Body of pancreas (tissue), 4 donors: ENCODE data around the gene BPGM. TPM values are rescaled to one million over a fixed set of nuclear protein-coding genes. Genes with fewer than 3 reads are reported as not detected.
"Not testable (repeated sequence)": the region's sequence is repeated elsewhere in the genome, so short reads cannot be mapped to it uniquely, and the experiment has no call there.

Experiments
- ATAC-seq: fragments of 150-250 bp; one replicate; pipeline ENCODE4 v1.9.1; 2016
- DNase-seq, 4 donors: peaks; one replicate each; pipeline ENCODE4 v3.0.0-alpha.2; 2019
- H3K27ac ChIP-seq, 4 donors: fragments of 200-600 bp; sonication (generic); 1 replicate in 3 of 4; 2 replicates in 1 of 4; pipeline versions ENCODE4 v1.5.1 to v1.6.1; 2016 to 2019; ENCODE audit warnings: mild to moderate bottlenecking in 1 of 4, mixed read lengths in 1 of 4, moderate library complexity in 1 of 4
- H3K27me3 ChIP-seq, 2 donors: fragments of 200-600 bp; sonication (generic); one replicate each; pipeline ENCODE4 v1.6.0; 2016; ENCODE audit warnings: mild to moderate bottlenecking in 1 of 2
- H3K36me3 ChIP-seq, 2 donors: fragments of 200-600 bp; sonication (generic); replicated peaks in 1 of 2; 2 replicates each; pipeline ENCODE4 v1.5.1; 2016; ENCODE audit warnings: low read depth in 2 of 2; ENCODE audit not compliant: insufficient read depth in 1 of 2
- H3K4me1 ChIP-seq: fragments of 200-600 bp; sonication (generic); one replicate; pipeline ENCODE4 v1.6.0; 2016
- H3K4me3 ChIP-seq, 2 donors: fragments of 200-600 bp; sonication (generic); 1 replicate in 1 of 2; 2 replicates in 1 of 2; pipeline ENCODE4 v1.5.1; 2016 to 2019
- H3K9me3 ChIP-seq, 3 donors: fragments of 200-600 bp; sonication (generic); 1 replicate in 2 of 3; 2 replicates in 1 of 3; pipeline ENCODE4 v1.5.1; 2016
- POLR2A ChIP-seq, 3 donors: fragments of 450-650 bp; IDR thresholded peaks; one replicate each; pipeline ENCODE4 v1.6.1; 2016; ENCODE audit warnings: antibody characterized with exemption in 3 of 3, mild to moderate bottlenecking in 2 of 3
- WGBS, 2 donors: methylation state at CpG; one replicate each; pipeline ENCODE4 v1.1.5; 2017; 5-methylcytosine and 5-hydroxymethylcytosine counted together
- intact Hi-C: fragments of 100-400 bp; cut with DNase I; formaldehyde crosslinking; loops from one replicate; pipeline ENCODE4 v1.15.1; 2023
- total RNA-seq, 2 donors: library from RNA; depleted of rRNA; stranded (reverse); fragments of >200 nt; gene quantifications; one replicate each; pipeline ENCODE4 v1.1.0, GENCODE V29; 2016
- TF ChIP-seq, protein P1 (sequence below), 7 experiments: fragments of 450-650 bp in 4 of 7; fragments of 200-600 bp in 3 of 7; sonication (generic) in 3 of 7; IDR thresholded peaks; one replicate each; pipeline ENCODE4 v1.5.1; 2016 to 2019; ENCODE audit warnings: antibody characterized with exemption in 7 of 7

Gene BPGM
- total RNA-seq, 2 donors from 2014 or later, result 2.6 to 7.8 TPM

DNA sequence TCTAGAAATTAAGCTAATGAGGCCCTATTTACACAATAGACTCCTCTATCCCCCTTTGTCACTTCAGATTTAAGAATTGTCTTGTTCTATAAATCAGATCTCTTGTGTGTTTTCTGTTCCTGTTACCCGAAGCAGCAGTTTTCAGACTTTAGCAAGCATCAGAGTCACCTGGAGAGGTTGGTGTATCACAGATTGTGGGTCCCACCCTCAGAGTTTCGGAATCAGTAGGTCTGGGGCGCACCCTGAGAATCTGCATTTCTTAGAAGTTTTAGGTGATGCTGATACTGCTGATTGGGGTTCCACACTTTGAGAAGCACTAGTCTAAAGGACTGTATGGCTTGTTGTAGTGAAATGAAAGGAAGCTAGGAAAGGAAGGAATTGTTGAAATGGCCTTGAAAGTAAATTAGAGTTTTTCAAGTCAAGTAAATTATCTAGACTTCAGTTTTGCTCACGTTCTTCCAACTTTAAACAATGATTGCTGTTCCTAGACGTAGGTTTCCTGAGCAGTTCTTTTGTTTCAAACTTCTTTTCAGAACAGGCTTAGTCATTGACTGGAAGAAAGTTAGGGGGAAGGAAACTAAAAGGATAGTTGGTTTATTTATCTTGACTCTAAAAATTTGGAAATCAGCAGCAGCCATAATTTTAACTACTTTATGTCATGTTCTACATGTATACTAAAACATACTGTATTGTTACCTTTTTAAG, 15.7 kb downstream of the BPGM start:
- no peak overlapping the region for H3K4me3 ChIP-seq
- intact Hi-C loops, result no loop called here
- H3K27me3 ChIP-seq, result no peaks in the 10 kb centered on the region
- no peak for DNase-seq
- H3K4me1 ChIP-seq, result no peaks in the 10 kb centered on the region
- no peaks in the 10 kb centered on the region for H3K9me3 ChIP-seq
- TF ChIP-seq POLR2A (IDR thresholded peaks at IDR 0.05), result no peak
- TF ChIP-seq, protein P1, sequence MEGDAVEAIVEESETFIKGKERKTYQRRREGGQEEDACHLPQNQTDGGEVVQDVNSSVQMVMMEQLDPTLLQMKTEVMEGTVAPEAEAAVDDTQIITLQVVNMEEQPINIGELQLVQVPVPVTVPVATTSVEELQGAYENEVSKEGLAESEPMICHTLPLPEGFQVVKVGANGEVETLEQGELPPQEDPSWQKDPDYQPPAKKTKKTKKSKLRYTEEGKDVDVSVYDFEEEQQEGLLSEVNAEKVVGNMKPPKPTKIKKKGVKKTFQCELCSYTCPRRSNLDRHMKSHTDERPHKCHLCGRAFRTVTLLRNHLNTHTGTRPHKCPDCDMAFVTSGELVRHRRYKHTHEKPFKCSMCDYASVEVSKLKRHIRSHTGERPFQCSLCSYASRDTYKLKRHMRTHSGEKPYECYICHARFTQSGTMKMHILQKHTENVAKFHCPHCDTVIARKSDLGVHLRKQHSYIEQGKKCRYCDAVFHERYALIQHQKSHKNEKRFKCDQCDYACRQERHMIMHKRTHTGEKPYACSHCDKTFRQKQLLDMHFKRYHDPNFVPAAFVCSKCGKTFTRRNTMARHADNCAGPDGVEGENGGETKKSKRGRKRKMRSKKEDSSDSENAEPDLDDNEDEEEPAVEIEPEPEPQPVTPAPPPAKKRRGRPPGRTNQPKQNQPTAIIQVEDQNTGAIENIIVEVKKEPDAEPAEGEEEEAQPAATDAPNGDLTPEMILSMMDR (IDR thresholded peaks at IDR 0.05), result no peak
- no peaks in the 10 kb centered on the region for H3K36me3 ChIP-seq
- ATAC-seq, result no peak
- H3K27ac ChIP-seq, result no peak overlapping the region
- 70 to 73% methylated on average over 5 of the region's 5 CpGs for WGBS, 2 donors

DNA sequence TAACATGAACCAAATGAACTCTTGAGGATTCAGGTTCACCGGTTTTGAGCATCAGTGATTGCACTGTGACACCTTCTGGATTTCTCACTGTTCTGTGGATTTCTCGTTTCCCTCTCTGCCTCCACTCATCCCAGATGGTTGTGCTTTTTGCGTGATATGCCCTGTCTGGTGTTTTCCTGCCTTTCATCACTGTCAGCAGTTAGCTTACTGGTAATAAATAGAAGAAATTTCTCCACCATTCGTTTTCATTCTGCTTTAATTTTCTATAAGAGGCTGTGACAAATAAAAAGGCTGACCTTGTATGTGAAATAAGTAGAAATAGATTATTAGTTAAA, 16.2 kb downstream of the BPGM start:
- H3K36me3 ChIP-seq, result no peaks in the 10 kb centered on the region
- no peak for TF ChIP-seq POLR2A (IDR thresholded peaks at IDR 0.05)
- TF ChIP-seq, protein P1 (IDR thresholded peaks at IDR 0.05), result no peak
- no peaks in the 10 kb centered on the region for H3K27me3 ChIP-seq
- H3K4me1 ChIP-seq, result no peaks in the 10 kb centered on the region
- no peaks in the 10 kb centered on the region for H3K9me3 ChIP-seq
- no peak for DNase-seq
- ATAC-seq, result no peak
- intact Hi-C loops, result no loop called here
- no peak overlapping the region for H3K4me3 ChIP-seq
- no peak overlapping the region for H3K27ac ChIP-seq
- WGBS, 2 donors, result 66 to 82% methylated on average over 4 of the region's 4 CpGs

DNA sequence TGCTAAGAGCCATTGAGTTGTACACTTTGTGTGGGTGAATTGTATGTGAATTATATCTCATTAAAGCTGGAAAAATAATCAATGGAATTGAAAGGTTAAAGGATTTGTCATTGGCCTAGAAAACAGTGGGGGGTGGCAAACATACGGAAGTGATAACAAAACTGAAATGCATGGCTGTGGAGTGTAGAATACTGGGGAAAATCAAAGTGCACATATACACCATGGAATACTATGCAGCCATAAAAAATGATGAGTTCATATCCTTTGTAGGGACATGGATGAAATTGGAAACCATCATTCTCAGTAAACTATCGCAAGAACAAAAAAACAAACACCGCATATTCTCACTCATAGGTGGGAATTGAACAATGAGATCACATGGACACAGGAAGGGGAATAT, 18.4 kb downstream of the BPGM start:
- H3K4me1 ChIP-seq, H3K4me3 ChIP-seq, intact Hi-C loops, H3K27me3 ChIP-seq, DNase-seq, ATAC-seq, H3K27ac ChIP-seq, H3K9me3 ChIP-seq, H3K36me3 ChIP-seq: not testable (repeated sequence)
- WGBS, 2 donors, result 60 to 82% methylated on average over 2 to 3 of the region's 3 CpGs

DNA sequence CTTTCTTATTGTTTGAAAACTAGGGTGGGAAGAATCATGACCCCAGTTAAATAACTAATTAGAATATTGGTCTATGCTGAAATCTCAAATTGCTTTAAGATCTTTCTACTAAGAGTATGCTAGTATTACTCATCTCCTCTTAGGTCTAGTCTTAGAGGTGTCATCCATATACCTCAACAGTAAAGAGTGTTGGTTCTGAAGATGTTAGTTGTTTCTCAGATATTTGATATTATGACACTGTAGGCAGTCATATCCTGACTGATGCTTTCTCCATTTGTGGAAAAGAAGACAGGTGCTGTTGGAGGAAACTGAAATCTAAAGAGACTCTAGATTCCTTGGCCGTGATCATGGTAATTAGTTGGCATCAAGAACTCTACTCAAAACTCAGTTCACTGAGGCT, 21.2 kb downstream of the BPGM start:
- Histone ChIP-seq H3K27ac (no peak overlapping the region), H3K4me3 (no peak overlapping the region), H3K27me3 (no peaks in the 10 kb centered on the region), H3K36me3 (no peaks in the 10 kb centered on the region), H3K9me3 (no peaks in the 10 kb centered on the region), H3K4me1 (no peaks in the 10 kb centered on the region)
- ATAC-seq, result no peak
- WGBS, 2 donors, result 92 to 96% methylated on average over 1 of the region's 1 CpG
- no peak for TF ChIP-seq POLR2A (IDR thresholded peaks at IDR 0.05)
- TF ChIP-seq, protein P1 (IDR thresholded peaks at IDR 0.05), result no peak
- no peak for DNase-seq
- intact Hi-C loops, result no loop called here

DNA sequence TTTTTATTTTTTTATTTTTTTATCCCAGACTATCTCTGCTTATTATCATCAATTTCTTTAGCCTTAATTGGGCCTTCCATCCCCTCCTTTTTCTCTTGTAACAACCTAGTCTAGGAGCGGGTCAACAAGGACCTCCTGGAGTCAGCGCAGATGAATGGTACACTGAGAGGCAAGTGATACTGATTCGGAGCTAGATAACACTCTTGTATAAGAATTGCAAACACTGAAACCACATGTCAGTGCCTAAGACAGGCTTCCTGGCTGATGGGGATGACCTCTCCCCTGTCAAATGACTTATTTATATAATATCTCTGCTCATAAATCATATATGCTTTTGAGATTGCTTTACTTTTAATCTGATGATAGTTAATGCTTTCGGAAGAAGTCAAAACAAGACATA, 22.7 kb downstream of the BPGM start:
- intact Hi-C loops, result no loop called here
- Histone ChIP-seq H3K36me3 (no peaks in the 10 kb centered on the region), H3K4me3 (no peak overlapping the region), H3K4me1 (no peaks in the 10 kb centered on the region), H3K27me3 (no peaks in the 10 kb centered on the region), H3K9me3 (no peaks in the 10 kb centered on the region), H3K27ac (no peak overlapping the region)
- 79 to 84% methylated on average over 4 of the region's 4 CpGs for WGBS, 2 donors
- TF ChIP-seq, protein P1 (IDR thresholded peaks at IDR 0.05), result no peak
- TF ChIP-seq POLR2A (IDR thresholded peaks at IDR 0.05), result no peak
- DNase-seq (no peak), ATAC-seq (no peak)
